K562 (cell line): ENCODE measurements around the gene SLC23A2.
"Not testable (repeated sequence)": the region's sequence is repeated elsewhere in the genome, so short reads cannot be mapped to it uniquely, and the experiment has no call there.

Experiments used
- CBX2 ChIP-seq: fragments of 200-600 bp; sonication (generic); IDR thresholded peaks from one replicate; pipeline ENCODE4 v1.6.1; 2012; ENCODE audit warnings: mild to moderate bottlenecking, low read length, inconsistent platforms; ENCODE audit not compliant: insufficient read depth, poor library complexity, severe bottlenecking
- FOXJ3 ChIP-seq: sonication (generic); formaldehyde crosslinking; IDR thresholded peaks from 2 replicates; pipeline ENCODE4 v1.4.0; 2020; ENCODE audit warnings: mild to moderate bottlenecking, missing genetic modification reagents
- MTF1 ChIP-seq: fragments of 250-450 bp; sonication (Bioruptor Pico); IDR thresholded peaks from 2 replicates; pipeline ENCODE4 v1.9.0; 2021; ENCODE audit warnings: moderate library complexity, mild to moderate bottlenecking, inconsistent platforms, borderline replicate concordance
- NFIC ChIP-seq: fragments of 450-650 bp; IDR thresholded peaks from 2 replicates; pipeline ENCODE4 v1.6.1; 2017; ENCODE audit warnings: mild to moderate bottlenecking, inconsistent platforms
- RNF2 ChIP-seq: sonication (generic); IDR thresholded peaks from 2 replicates; pipeline ENCODE4 v1.6.1; 2016
- SP1 ChIP-seq: sonication (generic); formaldehyde crosslinking; IDR thresholded peaks from 2 replicates; pipeline ENCODE4 v1.8.1; 2022; ENCODE audit warnings: mild to moderate bottlenecking, missing genetic modification reagents
- TAF1 ChIP-seq: IDR thresholded peaks from 2 replicates; pipeline ENCODE4 v1.6.1; 2011; ENCODE audit warnings: mild to moderate bottlenecking, low read length, moderate library complexity; ENCODE audit not compliant: insufficient read depth, control insufficient read depth, severe bottlenecking; ENCODE audit errors: extremely low read depth
- TEAD4 ChIP-seq, 2 experiments: sonication (generic) in 1 of 2; formaldehyde crosslinking in 1 of 2; IDR thresholded peaks; 2 replicates each; pipeline versions ENCODE4 v1.6.1 to v1.8.0; 2012 to 2022; ENCODE audit warnings: borderline replicate concordance in 1 of 2, inconsistent platforms in 1 of 2, low read length in 1 of 2, mild to moderate bottlenecking in 1 of 2, missing genetic modification reagents in 1 of 2
- ZZZ3 ChIP-seq: fragments of 450-650 bp; IDR thresholded peaks from 2 replicates; pipeline ENCODE4 v1.6.1; 2016; ENCODE audit warnings: antibody characterized with exemption, mild to moderate bottlenecking, moderate library complexity
- TF ChIP-seq, protein P1 (sequence below): sonication (generic); formaldehyde crosslinking; IDR thresholded peaks from 2 replicates; pipeline ENCODE4 v1.9.0; 2022; ENCODE audit warnings: mild to moderate bottlenecking, missing genetic modification reagents
- TF ChIP-seq, protein P2 (sequence below): fragments of 200-800 bp; sonication (Bioruptor generic); IDR thresholded peaks from 2 replicates; pipeline ENCODE4 v1.6.1; 2017; ENCODE audit warnings: missing genetic modification characterization, missing compliant biosample characterization

DNA sequence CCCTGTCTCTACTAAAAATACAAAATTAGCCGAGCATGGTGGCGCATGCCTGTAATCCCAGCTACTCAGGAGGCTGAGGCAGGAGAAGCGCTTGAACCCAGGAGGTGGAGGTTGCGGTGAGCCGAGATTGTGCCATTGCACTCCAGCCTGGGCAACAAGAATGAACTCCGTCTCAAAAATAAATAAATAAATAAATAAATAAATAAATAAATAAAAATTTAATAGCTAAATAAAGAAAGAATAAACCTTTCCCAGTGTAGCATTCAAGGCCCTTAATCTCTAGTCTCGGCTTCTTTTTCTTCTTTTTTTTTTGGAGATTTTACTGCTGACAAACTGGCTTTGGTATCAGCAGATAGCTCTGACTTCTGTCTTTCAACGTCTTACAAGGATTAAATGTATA lies 3.5 kb upstream of the SLC23A2 start:
- not testable (repeated sequence) for TF ChIP-seq NFIC; FOXJ3; SP1; ZZZ3; RNF2; CBX2; TAF1; TEAD4 (IDR thresholded peaks at IDR 0.05; ENCODE audit: low read length); TEAD4 (CRISPR knock-in tag; IDR thresholded peaks at IDR 0.05; ENCODE audit: borderline replicate concordance); MTF1 (CRISPR knock-in tag)
- TF ChIP-seq, protein P1, sequence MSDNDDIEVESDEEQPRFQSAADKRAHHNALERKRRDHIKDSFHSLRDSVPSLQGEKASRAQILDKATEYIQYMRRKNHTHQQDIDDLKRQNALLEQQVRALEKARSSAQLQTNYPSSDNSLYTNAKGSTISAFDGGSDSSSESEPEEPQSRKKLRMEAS = not testable (repeated sequence)
- TF ChIP-seq, protein P2, sequence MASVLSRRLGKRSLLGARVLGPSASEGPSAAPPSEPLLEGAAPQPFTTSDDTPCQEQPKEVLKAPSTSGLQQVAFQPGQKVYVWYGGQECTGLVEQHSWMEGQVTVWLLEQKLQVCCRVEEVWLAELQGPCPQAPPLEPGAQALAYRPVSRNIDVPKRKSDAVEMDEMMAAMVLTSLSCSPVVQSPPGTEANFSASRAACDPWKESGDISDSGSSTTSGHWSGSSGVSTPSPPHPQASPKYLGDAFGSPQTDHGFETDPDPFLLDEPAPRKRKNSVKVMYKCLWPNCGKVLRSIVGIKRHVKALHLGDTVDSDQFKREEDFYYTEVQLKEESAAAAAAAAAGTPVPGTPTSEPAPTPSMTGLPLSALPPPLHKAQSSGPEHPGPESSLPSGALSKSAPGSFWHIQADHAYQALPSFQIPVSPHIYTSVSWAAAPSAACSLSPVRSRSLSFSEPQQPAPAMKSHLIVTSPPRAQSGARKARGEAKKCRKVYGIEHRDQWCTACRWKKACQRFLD = not testable (repeated sequence)
